Inferior parietal cortex (tissue), 1 donor: ENCODE results near the gene BRD3.
"Not testable (repeated sequence)": the region's sequence is repeated elsewhere in the genome, so short reads cannot be mapped to it uniquely, and the experiment has no call there.

Experiments
- DNase-seq: peaks from one replicate; pipeline ENCODE4 v3.0.0-alpha.2; 2016; ENCODE audit errors: extremely low spot score

The BRD3 gene

DNA sequence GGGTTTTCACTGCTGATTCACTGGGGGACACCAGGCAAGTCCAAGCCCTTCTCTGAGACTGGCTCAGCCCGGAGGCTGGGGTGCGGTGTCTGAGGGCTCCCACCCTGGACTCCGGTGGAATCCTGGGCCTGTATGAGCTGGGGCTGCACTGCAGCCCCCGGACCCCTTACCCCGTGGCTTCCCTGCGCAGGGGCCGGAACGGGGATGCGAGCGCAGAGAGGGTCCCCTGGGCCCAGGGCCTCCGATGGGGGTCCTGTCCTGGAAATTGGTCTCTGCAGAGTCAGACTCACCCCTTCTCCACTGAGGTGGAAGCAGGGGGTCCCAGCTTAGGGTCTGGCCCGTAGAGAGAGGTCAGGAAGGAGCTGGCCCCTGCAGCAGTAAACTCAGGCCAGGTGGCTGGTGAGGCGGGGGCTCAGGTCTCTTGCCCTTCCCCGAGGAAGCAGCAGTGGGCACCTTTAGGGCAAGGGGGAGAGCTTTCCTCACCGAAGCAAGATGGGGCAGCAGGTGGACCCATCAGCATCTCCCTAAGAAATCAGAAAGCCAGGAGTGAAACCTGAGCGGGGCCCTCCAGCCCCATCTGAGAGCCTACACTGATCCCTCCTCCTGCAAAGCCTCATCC, 74.1 kb downstream of the BRD3 start:
- DNase-seq: no peak

- DNase-seq: peak; percentile 26
Measured at GRCh38 chr9:133992780-133993634, 74.8 kb downstream of the BRD3 start.

DNA sequence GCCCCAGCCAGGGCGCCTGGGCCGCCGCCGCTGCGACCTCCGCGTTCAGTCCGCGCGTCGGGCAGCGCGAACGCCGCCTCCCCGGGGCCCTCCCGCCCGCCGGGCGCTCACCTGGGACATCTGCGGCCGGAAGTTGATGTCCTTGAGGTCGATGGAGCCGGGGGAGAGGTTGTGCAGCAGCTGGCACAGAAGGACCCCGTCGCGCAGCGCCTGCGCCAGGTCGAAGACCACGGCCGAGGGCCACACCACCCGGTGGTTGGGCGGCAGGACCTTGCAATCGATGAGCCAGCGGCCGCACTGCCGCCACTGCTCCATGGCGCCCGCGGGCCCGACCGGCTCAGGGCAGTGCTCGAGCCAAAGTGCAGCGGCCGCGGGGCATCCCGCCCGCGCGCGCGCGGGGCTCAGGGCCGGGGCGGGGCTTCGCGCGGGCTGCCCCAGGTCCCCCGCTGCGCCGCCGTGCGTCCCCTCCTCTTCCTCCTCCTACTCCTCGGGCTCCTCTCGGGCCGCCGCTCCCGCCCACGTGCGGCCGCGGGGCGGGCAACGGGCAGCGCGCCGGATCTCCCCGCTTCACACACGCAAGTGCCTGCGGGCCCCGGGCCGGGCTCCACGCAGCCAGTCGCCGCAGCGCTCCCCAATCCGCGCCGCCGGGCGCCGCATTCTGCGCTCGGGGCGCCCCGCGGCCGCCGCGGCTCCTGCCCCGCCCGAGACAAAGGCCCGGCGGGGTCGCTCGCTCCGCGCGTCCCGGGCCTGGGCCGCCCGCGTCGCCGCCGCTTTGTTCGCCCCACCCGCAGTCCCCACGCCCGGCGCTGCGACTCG, 75.7 kb downstream of the BRD3 start, which contains the start of gene VAV2:
Gene VAV2, minus strand, starts transcription at position 361 of the 816 bp plus-strand sequence. Its CDS starts 46 bp downstream, at position 315.
- DNase-seq: no peak

GRCh38 chr9:133991214-133991921, 76.5 kb downstream of the BRD3 start:
- no peak for DNase-seq

GRCh38 chr9:133990366-133991213, 77.2 kb downstream of the BRD3 start:
- no peak for DNase-seq

GRCh38 chr9:133989625-133990365, 78.0 kb downstream of the BRD3 start:
- no peak for DNase-seq

DNA sequence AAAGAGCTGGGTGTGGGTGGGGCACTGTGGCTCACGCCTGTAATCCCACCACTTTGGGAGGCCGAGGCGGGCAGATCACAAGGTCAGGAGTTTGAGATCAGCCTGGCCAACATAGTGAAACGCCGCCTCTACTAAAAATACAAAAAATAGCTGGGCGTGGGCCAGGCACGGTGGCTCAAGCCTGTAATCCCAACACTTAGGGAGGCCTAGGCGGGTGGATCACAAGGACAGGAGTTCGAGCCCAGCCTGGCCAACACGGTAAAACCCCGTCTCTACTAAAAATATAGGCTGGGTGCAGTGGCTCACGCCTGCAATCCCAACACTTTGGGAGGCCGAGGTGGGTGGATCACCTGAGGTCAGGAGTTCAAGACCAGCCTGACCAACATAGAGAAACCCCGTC, 79.1 kb downstream of the BRD3 start:
- DNase-seq: not testable (repeated sequence)

- no peak for DNase-seq
Measured at GRCh38 chr9:133987946-133988665, 79.7 kb downstream of the BRD3 start.

GRCh38 chr9:133987446-133987788, 80.4 kb downstream of the BRD3 start:
- DNase-seq: no peak

- no peak for DNase-seq
Measured at GRCh38 chr9:133986774-133987445, 80.9 kb downstream of the BRD3 start.

DNA sequence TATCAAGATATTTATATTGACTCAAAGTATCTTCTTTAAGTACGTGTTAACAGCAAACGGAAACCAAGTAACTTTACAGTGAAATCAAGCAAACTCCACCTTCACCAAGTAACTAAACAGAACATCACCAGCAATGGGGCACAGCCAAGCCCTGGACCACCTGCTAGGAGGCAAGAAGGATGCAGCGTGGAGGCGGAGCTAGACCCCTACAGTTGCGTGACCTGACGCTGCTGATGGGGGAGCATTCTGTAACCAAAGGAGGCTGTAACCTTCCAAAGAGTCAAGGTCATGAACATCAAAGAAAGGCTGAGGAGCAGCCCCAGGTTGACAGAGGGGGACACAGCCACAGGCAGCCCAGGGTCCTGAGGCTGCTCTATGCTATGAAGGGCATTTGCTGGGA, 81.8 kb downstream of the BRD3 start:
- DNase-seq: no peak

DNA sequence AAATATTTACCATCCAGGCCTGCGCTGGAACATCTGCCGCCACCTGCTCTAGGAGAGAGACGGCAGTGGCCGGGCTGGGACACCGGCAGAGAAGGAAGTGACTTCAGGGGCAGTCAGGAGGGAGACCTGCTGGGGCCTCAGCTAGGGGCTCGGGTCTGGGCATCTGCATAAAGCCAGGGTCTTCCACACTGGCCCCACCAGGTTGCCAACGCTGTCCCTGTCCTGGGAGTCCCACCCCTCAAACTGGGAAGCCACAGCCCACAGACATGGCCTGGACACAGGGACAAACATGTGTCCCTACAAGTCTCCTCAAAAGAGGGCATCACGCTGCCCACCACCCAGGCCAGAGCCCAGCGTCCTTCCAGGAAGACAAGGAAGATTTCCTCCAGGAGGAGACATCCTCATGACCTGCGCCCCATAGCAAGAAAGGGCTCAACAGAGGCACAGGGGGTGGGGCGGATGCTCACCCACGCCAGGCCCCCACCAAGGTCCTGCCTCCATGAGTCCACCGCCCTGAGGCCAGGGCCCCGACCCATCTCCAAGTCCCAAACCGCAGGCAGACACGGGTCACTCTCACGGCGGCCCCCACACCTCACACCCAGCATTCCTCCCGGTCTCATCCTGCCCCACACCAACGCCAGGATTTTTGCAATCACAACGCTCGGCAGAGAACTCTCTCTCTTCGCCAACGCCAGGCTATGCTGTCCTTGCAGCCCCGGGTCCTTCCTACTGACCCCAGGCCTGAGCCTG, 84.7 kb downstream of the BRD3 start:
- no peak for DNase-seq

DNA sequence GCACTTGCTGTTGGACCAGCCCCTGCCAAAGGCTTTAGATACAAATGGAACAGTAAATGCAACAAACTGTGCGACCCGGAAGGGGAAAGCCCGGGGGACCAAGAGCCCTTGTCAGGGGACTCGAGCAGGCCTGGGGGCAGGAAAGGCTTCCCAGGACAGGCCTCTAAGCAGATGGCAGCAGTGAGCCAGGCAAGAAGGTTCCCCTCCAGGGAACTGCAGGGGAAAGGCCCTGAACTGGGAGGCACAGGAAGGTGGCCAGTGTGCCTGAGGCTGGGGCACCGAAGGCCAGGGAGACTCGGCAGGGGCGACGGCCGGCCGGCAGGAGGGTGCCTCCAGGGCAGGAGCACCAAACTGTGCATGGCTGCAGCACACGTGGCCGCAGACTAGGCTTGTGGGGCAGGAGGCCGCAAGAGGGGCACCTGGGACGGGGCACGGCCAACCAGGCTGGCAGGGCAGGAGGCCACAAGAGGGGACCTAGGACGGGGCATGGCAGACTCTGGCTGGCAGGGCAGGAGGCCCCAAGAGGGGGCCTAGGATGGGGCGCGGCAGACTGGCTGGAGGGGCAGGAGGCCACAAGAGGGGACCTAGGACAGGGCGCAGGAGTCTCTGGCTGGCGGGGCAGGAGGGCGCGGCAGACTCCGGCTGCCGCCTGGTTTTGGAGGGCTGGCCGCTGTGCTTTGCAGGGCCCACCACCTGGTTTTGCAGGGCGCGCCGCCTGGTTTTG, 85.7 kb downstream of the BRD3 start:
- no peak for DNase-seq

DNA sequence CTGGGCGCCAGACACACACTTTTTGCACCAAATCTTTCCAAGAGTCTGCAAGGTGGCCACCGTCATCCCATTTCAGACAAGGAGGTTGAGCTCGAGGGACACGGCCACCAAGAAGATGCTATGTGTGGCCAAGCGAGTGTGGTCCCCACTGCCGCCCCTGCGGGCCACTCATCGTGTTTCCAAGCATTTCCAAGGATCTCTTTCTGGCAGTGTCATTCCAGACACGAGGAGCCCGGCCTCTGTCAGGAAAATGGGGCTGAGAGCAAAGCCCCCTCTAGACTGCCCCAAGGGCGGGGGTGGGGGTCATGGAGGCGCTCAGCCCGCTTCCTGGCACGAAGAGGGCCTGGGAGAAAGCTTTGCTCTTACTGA, 86.3 kb downstream of the BRD3 start:
- no peak for DNase-seq

- DNase-seq: no peak
Measured at GRCh38 chr9:133980864-133981588, 86.8 kb downstream of the BRD3 start.
